Thyroid gland (tissue), 4 donors: ENCODE measurements around the gene CDH2. TPM values are rescaled to one million over a fixed set of nuclear protein-coding genes. Genes with fewer than 3 reads are reported as not detected.

Source experiments
- DNase-seq, 2 donors: peaks; one replicate each; pipeline ENCODE4 v3.0.0-alpha.2; 2019
- H3K27ac ChIP-seq, 3 donors: fragments of 200-600 bp; sonication (generic); 1 replicate in 2 of 3; 2 replicates in 1 of 3; pipeline ENCODE4 v1.5.1; 2016 to 2019; ENCODE audit warnings: mild to moderate bottlenecking in 1 of 3, moderate library complexity in 1 of 3
- H3K27me3 ChIP-seq: fragments of 200-600 bp; sonication (generic); one replicate; pipeline ENCODE4 v1.5.1; 2019
- H3K36me3 ChIP-seq, 2 donors: fragments of 200-600 bp; sonication (generic); one replicate each; pipeline ENCODE4 v1.5.1; 2016 to 2019
- H3K4me1 ChIP-seq, 2 donors: fragments of 200-600 bp; sonication (generic); one replicate each; pipeline ENCODE4 v1.5.1; 2017 to 2019
- H3K4me3 ChIP-seq, 3 donors: fragments of 200-600 bp; sonication (generic); replicated peaks in 1 of 3; 1 replicate in 2 of 3; 2 replicates in 1 of 3; pipeline ENCODE4 v1.5.1; 2016; ENCODE audit warnings: mild to moderate bottlenecking in 1 of 3
- H3K9me3 ChIP-seq: fragments of 200-600 bp; sonication (generic); one replicate; pipeline ENCODE4 v1.5.1; 2017
- POLR2A ChIP-seq, 2 donors: fragments of 450-650 bp; IDR thresholded peaks; one replicate each; pipeline ENCODE4 v1.6.1; 2017; ENCODE audit warnings: antibody characterized with exemption in 2 of 2, mild to moderate bottlenecking in 2 of 2, moderate library complexity in 1 of 2
- WGBS, 2 donors: methylation state at CpG; one replicate each; pipeline ENCODE4 v1.1.5; 2017; 5-methylcytosine and 5-hydroxymethylcytosine counted together
- intact Hi-C: fragments of 100-400 bp; cut with DNase I; formaldehyde crosslinking; loops from one replicate; pipeline ENCODE4 v1.15.1; 2023
- total RNA-seq, 4 donors: library from RNA; depleted of rRNA; stranded (reverse); fragments of >200 nt; gene quantifications; one replicate each; pipeline ENCODE4 v1.2.3, GENCODE V29; 2016
- TF ChIP-seq, protein P1 (sequence below), 6 experiments: fragments of 200-600 bp in 3 of 6; fragments of 450-650 bp in 3 of 6; sonication (generic) in 3 of 6; IDR thresholded peaks; one replicate each; pipeline ENCODE4 v1.5.1; 2016 to 2019; ENCODE audit warnings: antibody characterized with exemption in 6 of 6, mild to moderate bottlenecking in 2 of 6, inconsistent platforms in 1 of 6, moderate library complexity in 1 of 6

The CDH2 gene
- total RNA-seq, 4 donors from 2014 or later: 0.78 to 7.9 (median 3.3) TPM

DNA sequence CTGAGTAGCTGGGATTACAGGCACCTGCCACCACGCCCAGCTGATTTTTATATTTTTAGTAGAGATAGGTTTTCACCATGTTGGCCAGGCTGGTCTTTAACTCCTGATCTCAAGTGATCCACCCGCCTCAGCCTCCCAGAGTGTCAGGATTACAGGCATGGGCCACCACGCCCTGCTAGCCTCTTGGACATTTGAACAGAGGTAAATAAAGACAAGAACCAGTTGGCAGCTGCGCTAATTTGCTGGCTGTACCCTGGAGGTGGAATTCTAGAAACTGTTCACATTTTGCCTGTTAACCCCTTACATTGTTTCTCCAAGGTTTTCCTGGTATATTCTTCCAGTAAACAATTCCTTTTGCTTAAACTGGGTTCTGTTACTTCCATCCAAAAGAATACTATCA is 132.9 kb downstream of the CDH2 start:
- TF ChIP-seq, protein P1, sequence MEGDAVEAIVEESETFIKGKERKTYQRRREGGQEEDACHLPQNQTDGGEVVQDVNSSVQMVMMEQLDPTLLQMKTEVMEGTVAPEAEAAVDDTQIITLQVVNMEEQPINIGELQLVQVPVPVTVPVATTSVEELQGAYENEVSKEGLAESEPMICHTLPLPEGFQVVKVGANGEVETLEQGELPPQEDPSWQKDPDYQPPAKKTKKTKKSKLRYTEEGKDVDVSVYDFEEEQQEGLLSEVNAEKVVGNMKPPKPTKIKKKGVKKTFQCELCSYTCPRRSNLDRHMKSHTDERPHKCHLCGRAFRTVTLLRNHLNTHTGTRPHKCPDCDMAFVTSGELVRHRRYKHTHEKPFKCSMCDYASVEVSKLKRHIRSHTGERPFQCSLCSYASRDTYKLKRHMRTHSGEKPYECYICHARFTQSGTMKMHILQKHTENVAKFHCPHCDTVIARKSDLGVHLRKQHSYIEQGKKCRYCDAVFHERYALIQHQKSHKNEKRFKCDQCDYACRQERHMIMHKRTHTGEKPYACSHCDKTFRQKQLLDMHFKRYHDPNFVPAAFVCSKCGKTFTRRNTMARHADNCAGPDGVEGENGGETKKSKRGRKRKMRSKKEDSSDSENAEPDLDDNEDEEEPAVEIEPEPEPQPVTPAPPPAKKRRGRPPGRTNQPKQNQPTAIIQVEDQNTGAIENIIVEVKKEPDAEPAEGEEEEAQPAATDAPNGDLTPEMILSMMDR (IDR thresholded peaks at IDR 0.05): no peak
- TF ChIP-seq POLR2A (IDR thresholded peaks at IDR 0.05): no peak
- no peaks in the 10 kb centered on the region for H3K27me3 ChIP-seq
- no peaks in the 10 kb centered on the region for H3K9me3 ChIP-seq
- no peak overlapping the region for H3K27ac ChIP-seq
- no peak for DNase-seq
- no peaks in the 10 kb centered on the region for H3K36me3 ChIP-seq
- 81 to 87% methylated on average over 4 of the region's 4 CpGs for WGBS, 2 donors
- intact Hi-C loops: no loop called here
- peaks cover 0 to 15% of the 10 kb centered on the region in 2 donors for H3K4me1 ChIP-seq
- H3K4me3 ChIP-seq: no peak overlapping the region

DNA sequence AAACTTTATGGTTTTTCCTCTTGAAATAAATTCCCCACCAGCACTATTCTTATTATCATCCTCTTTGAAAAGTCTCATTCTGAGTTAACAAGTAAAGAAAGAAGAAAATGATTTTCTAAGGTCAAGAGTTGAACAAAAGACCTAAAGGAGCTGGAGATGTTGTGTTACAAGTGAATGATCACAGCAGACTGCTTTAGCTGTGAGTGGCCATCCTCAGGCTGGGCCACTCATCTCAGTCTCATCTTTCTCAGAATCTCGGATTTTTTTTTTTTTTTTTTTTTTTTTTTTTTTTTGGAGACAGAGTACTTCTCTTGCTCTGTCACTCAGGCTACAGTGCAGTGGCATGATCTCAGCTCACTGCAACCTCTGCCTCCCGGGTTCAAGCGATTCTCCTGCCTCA is 133.3 kb downstream of the CDH2 start:
- 62 to 74% methylated on average over 3 of the region's 3 CpGs for WGBS, 2 donors
- H3K27ac ChIP-seq: no peak overlapping the region

DNA sequence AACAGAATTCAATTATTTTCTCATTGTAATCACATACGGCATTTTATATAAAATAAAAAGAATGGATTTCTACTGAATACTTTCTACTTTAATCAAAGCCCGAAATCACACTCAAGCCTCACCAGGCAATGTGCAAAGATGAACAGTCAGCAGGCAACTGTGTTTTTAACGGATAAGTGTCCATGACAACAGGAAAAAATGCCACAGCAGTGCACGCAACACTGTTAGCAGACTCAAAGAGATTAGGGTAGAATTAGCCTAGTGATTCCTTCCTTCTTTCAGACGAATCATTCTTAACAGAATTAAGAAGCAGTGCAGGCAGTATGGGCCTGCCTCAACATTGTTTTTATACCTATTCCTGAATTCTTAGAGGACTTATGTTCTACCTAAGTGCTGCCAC is 135.6 kb downstream of the CDH2 start:
- H3K27ac ChIP-seq: no peak overlapping the region
- H3K36me3 ChIP-seq: no peaks in the 10 kb centered on the region
- DNase-seq: peak in 1 of 2 donors; percentile 2
- intact Hi-C loops: no loop called here
- peaks cover 0 to 12% of the 10 kb centered on the region in 2 donors for H3K4me1 ChIP-seq
- no peak overlapping the region for H3K4me3 ChIP-seq
- H3K9me3 ChIP-seq: no peaks in the 10 kb centered on the region
- H3K27me3 ChIP-seq: no peaks in the 10 kb centered on the region
- TF ChIP-seq, protein P1 (IDR thresholded peaks at IDR 0.05): no peak
- TF ChIP-seq POLR2A (IDR thresholded peaks at IDR 0.05): no peak
- WGBS, 2 donors: 34 to 45% methylated on average over 5 of the region's 5 CpGs

More for the DNA sequence above, 133.3 kb downstream of the CDH2 start:
- no peaks in the 10 kb centered on the region for H3K27me3 ChIP-seq
- intact Hi-C loops: no loop called here
- no peak for DNase-seq
- no peak overlapping the region for H3K4me3 ChIP-seq
- H3K4me1 ChIP-seq: peaks cover 0 to 12% of the 10 kb centered on the region in 2 donors
- TF ChIP-seq POLR2A (IDR thresholded peaks at IDR 0.05): no peak
- TF ChIP-seq, protein P1 (IDR thresholded peaks at IDR 0.05): no peak
- H3K36me3 ChIP-seq: no peaks in the 10 kb centered on the region
- H3K9me3 ChIP-seq: no peaks in the 10 kb centered on the region

DNA sequence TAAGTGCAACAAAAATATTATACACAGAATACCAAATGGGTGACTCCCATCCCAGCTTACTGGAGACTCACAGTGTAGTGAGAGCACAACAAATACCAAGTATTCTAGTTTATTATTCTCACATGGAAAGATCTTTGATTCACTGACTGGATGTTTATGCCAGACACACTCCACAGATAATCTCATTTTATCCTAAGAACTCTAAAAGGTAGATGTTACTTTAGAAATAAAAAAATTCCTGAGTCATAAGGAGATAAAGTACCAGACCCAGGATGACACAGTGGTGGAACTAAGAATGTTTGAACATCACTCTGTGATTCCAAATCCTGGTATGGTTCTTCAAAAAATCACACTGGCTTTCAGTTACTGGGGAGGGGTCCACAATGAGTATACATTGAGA is 136.2 kb downstream of the CDH2 start:
- no peak for DNase-seq
- H3K27me3 ChIP-seq: no peaks in the 10 kb centered on the region
- no peak for TF ChIP-seq POLR2A (IDR thresholded peaks at IDR 0.05)
- TF ChIP-seq, protein P1 (IDR thresholded peaks at IDR 0.05): no peak
- H3K9me3 ChIP-seq: no peaks in the 10 kb centered on the region
- intact Hi-C loops: no loop called here
- H3K36me3 ChIP-seq: no peaks in the 10 kb centered on the region
- H3K4me1 ChIP-seq: peaks cover 0 to 9% of the 10 kb centered on the region in 2 donors
- no peak overlapping the region for H3K4me3 ChIP-seq
- H3K27ac ChIP-seq: no peak overlapping the region

DNA sequence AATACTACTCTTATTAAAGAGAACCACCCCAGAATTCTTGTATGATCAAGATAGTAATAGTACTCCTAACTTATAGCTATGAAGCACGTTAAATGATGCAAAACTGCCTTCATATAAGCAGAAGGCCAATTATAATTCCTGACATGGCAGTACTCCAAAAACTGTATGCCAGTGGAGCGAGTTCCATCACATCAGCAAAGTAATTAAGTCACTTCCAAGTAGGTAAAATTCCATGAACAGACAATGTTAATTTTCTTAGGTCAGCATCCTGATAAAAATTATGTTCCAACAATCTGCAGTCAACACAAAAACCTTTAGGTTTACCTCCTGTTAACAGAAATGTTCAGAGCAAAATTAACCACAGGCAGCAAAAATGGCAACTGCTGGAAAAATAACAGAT is 136.7 kb downstream of the CDH2 start:
- Histone ChIP-seq H3K27ac (no peak overlapping the region), H3K36me3 (no peaks in the 10 kb centered on the region), H3K4me3 (no peak overlapping the region), H3K4me1 (peaks cover 0 to 4% of the 10 kb centered on the region in 2 donors), H3K9me3 (no peaks in the 10 kb centered on the region), H3K27me3 (no peaks in the 10 kb centered on the region)
- intact Hi-C loops: no loop called here
- TF ChIP-seq, protein P1 (IDR thresholded peaks at IDR 0.05): no peak
- TF ChIP-seq POLR2A (IDR thresholded peaks at IDR 0.05): no peak
- 77 to 80% methylated on average over 2 of the region's 2 CpGs for WGBS, 2 donors
- DNase-seq: no peak
